PC-3 (cell line): Measurements from ENCODE around the gene KCNH5. TPM values are rescaled to one million over a fixed set of nuclear protein-coding genes. Genes with fewer than 3 reads are reported as not detected.

Source experiments
- ATAC-seq: fragments of 200-7000 bp; cut with Tn5 transposase; 2 replicates; pipeline ENCODE4 v1.9.1; 2020; ENCODE audit warnings: mild to moderate bottlenecking, moderate library complexity
- BruUV-seq: library from RNA; stranded (reverse); fragments of 400-500 nt; replicated peaks from 2 replicates; lab custom pipeline; 2021; lab: Mats Ljungman, UMichigan
- CTCF ChIA-PET: fragments of 300-600 bp; sonication (Branson Sonifier 250); formaldehyde crosslinking; loops from one replicate; lab custom pipeline; 2022; ENCODE audit warnings: antibody characterized with exemption; lab: Charles Lee
- POLR2A ChIA-PET: fragments of 300-600 bp; sonication (Branson Sonifier 250); formaldehyde crosslinking; loops from one replicate; lab custom pipeline; 2022; ENCODE audit warnings: antibody characterized with exemption; ENCODE audit not compliant: unreplicated experiment; lab: Charles Lee
- DNase-seq: peaks from one replicate; pipeline ENCODE4 v3.0.0-alpha.2; 2015
- H2AFZ ChIP-seq: fragments of 300-600 bp; sonication (generic); 2 replicates; pipeline ENCODE4 v1.6.0; 2016; ENCODE audit warnings: antibody characterized with exemption, low read length
- H3F3A ChIP-seq: fragments of 300-600 bp; sonication (generic); one replicate; pipeline ENCODE4 v1.6.0; 2017; ENCODE audit warnings: antibody characterized with exemption, low read length, control low read depth, mild to moderate bottlenecking; ENCODE audit not compliant: unreplicated experiment
- H3K27ac ChIP-seq: fragments of 300-600 bp; sonication (generic); 2 replicates; pipeline ENCODE4 v1.5.1; 2016; ENCODE audit warnings: mild to moderate bottlenecking, low read length
- H3K27me3 ChIP-seq: fragments of 300-600 bp; sonication (generic); 2 replicates; pipeline ENCODE4 v1.6.1; 2016; ENCODE audit warnings: low read length, mixed read lengths
- H3K36me3 ChIP-seq: fragments of 300-600 bp; sonication (generic); 2 replicates; pipeline ENCODE4 v1.6.1; 2016; ENCODE audit warnings: low read depth, mixed run types, low read length, mixed read lengths
- H3K4me1 ChIP-seq: fragments of 300-600 bp; sonication (generic); 2 replicates; pipeline ENCODE4 v1.5.1; 2016; ENCODE audit warnings: low read length; ENCODE audit not compliant: insufficient read depth
- H3K4me2 ChIP-seq: fragments of 300-600 bp; sonication (generic); 2 replicates; pipeline ENCODE4 v1.6.0; 2016; ENCODE audit warnings: low read length
- H3K4me3 ChIP-seq: fragments of 300-600 bp; sonication (generic); 2 replicates; pipeline ENCODE4 v1.5.1; 2016; ENCODE audit warnings: mild to moderate bottlenecking, low read length, mixed read lengths
- H3K79me2 ChIP-seq: fragments of 300-600 bp; sonication (generic); 2 replicates; pipeline ENCODE4 v1.6.1; 2017; ENCODE audit warnings: low read length, mixed read lengths
- H3K9ac ChIP-seq: fragments of 300-600 bp; sonication (generic); 2 replicates; pipeline ENCODE4 v1.6.0; 2016; ENCODE audit warnings: mild to moderate bottlenecking, low read length
- H3K9me2 ChIP-seq: fragments of 300-600 bp; sonication (generic); replicated peaks from 2 replicates; pipeline ENCODE4 v1.6.1; 2016; ENCODE audit warnings: mixed run types, low read length, mixed read lengths
- H3K9me3 ChIP-seq: fragments of 300-600 bp; sonication (generic); 2 replicates; pipeline ENCODE4 v1.6.1; 2016; ENCODE audit warnings: low read length, mixed read lengths
- H4K20me1 ChIP-seq: fragments of 300-600 bp; sonication (generic); 2 replicates; pipeline ENCODE4 v1.6.1; 2016; ENCODE audit warnings: low read length, mixed read lengths
- CTCF ChIP-seq: fragments of 300-600 bp; sonication (generic); conservative IDR thresholded peaks from 2 replicates; pipeline ENCODE4 v1.5.1; 2017; ENCODE audit warnings: antibody characterized with exemption, low read depth, mild to moderate bottlenecking, low read length
- EZH2 ChIP-seq: fragments of 300-600 bp; sonication (generic); IDR thresholded peaks from one replicate; pipeline ENCODE4 v1.6.1; 2017; ENCODE audit warnings: antibody characterized with exemption, mild to moderate bottlenecking, low read length; ENCODE audit not compliant: unreplicated experiment
- EZH2phosphoT487 ChIP-seq: fragments of 300-600 bp; sonication (generic); IDR thresholded peaks from 2 replicates; pipeline ENCODE4 v1.6.1; 2018; ENCODE audit warnings: mild to moderate bottlenecking, antibody characterized with exemption, low read length, borderline replicate concordance
- intact Hi-C: fragments of 100-400 bp; cut with micrococcal nuclease; formaldehyde crosslinking; loops from 2 replicates; pipeline ENCODE4 v1.9.0; 2023
- total RNA-seq: library from RNA; depleted of rRNA; stranded (reverse); fragments of >200 nt; gene quantifications from 2 replicates; pipeline ENCODE4 v1.2.3, GENCODE V29; 2014

The KCNH5 gene
- total RNA-seq, 1 experiment from 2014 or later: not detected

- Histone ChIP-seq H3K4me1 (no peaks in the 10 kb centered on the region), H3K9me2 (no peaks in the 10 kb centered on the region), H3K79me2 (no peaks in the 10 kb centered on the region), H3F3A (no peaks in the 10 kb centered on the region), H3K9me3 (no peaks in the 10 kb centered on the region), H3K27ac (no peak overlapping the region), H3K4me2 (no peak overlapping the region), H2AFZ (no peak overlapping the region), H3K4me3 (no peak overlapping the region), H3K27me3 (peaks cover 7% of the 10 kb centered on the region; the same call in 1 of the 2 replicates), H3K9ac (no peak overlapping the region), H3K36me3 (no peaks in the 10 kb centered on the region), H4K20me1 (no peaks in the 10 kb centered on the region)
- no peak for TF ChIP-seq CTCF
- no peak for TF ChIP-seq EZH2
- TF ChIP-seq EZH2phosphoT487: no peak
- CTCF ChIA-PET: no interaction called here
- intact Hi-C loops: no loop called here
- ATAC-seq (no peak), DNase-seq (no peak)
- POLR2A ChIA-PET: no interaction called here
- BruUV-seq: no TSS peak
Observed at GRCh38 chr14:62905566-62905965, 139.7 kb downstream of the KCNH5 start.

- intact Hi-C loops: no loop called here
- H3K9ac ChIP-seq: no peak overlapping the region
Observed at GRCh38 chr14:62897771-62898170, 147.5 kb downstream of the KCNH5 start.

More at GRCh38 chr14:62897771-62898170, 147.5 kb downstream of the KCNH5 start:
- DNase-seq (no peak), ATAC-seq (no peak)
- H3K9me3 ChIP-seq: no peaks in the 10 kb centered on the region
- no peak overlapping the region for H3K27ac ChIP-seq
- H3K4me2 ChIP-seq: no peak overlapping the region
- no peak overlapping the region for H3K4me3 ChIP-seq
- BruUV-seq: no TSS peak
- H2AFZ ChIP-seq: no peak overlapping the region
- H3K9me2 ChIP-seq: no peaks in the 10 kb centered on the region
- no peaks in the 10 kb centered on the region for H3K36me3 ChIP-seq
- no peaks in the 10 kb centered on the region for H3F3A ChIP-seq
- H3K79me2 ChIP-seq: no peaks in the 10 kb centered on the region
- ChIA-PET POLR2A (no interaction called here), CTCF (no interaction called here)
- no peaks in the 10 kb centered on the region for H3K27me3 ChIP-seq
- TF ChIP-seq CTCF: no peak
- TF ChIP-seq EZH2phosphoT487: no peak
- no peak for TF ChIP-seq EZH2
- H3K4me1 ChIP-seq: no peaks in the 10 kb centered on the region
- H4K20me1 ChIP-seq: no peaks in the 10 kb centered on the region
